SK-N-MC (cell line): ENCODE measurements around the gene NDUFC2.

Source experiments
- DNase-seq: peaks from one replicate; pipeline ENCODE4 v3.0.0-alpha.2; 2011; ENCODE audit warnings: low read depth, low spot score
- H3K27ac ChIP-seq: fragments of 200-600 bp; sonication (generic); 2 replicates; pipeline ENCODE4 v1.5.1; 2016; ENCODE audit warnings: mixed run types
- H3K36me3 ChIP-seq: fragments of 200-600 bp; sonication (generic); 2 replicates; pipeline ENCODE4 v1.6.1; 2017; ENCODE audit warnings: antibody characterized with exemption, low read length, mixed read lengths; ENCODE audit not compliant: insufficient read depth
- H3K4me3 ChIP-seq: fragments of 200-600 bp; sonication (generic); 2 replicates; pipeline ENCODE4 v1.5.1; 2016
- H3K9ac ChIP-seq: fragments of 200-600 bp; sonication (generic); 2 replicates; pipeline ENCODE4 v1.8.0; 2017; ENCODE audit warnings: mixed run types, mixed read lengths; ENCODE audit not compliant: insufficient read length
- H3K9me3 ChIP-seq: fragments of 200-600 bp; sonication (generic); 2 replicates; pipeline ENCODE4 v1.6.1; 2017; ENCODE audit warnings: low read depth, mild to moderate bottlenecking, antibody characterized with exemption, low read length, moderate library complexity, mixed read lengths
- EZH2 ChIP-seq: fragments of 200-600 bp; sonication (generic); IDR thresholded peaks from one replicate; pipeline ENCODE4 v1.6.1; 2017; ENCODE audit warnings: antibody characterized with exemption
- FOXP2 ChIP-seq: optimal IDR thresholded peaks from 2 replicates; pipeline ENCODE3; 2011; ENCODE audit warnings: mild to moderate bottlenecking, moderate library complexity; ENCODE audit not compliant: insufficient read depth; ENCODE audit errors: extremely low read length, control extremely low read depth
- POLR2AphosphoS5 ChIP-seq: IDR thresholded peaks from 2 replicates; pipeline ENCODE4 v1.6.1; 2012; ENCODE audit warnings: mild to moderate bottlenecking, low read depth, low read length, borderline replicate concordance

Gene NDUFC2

DNA sequence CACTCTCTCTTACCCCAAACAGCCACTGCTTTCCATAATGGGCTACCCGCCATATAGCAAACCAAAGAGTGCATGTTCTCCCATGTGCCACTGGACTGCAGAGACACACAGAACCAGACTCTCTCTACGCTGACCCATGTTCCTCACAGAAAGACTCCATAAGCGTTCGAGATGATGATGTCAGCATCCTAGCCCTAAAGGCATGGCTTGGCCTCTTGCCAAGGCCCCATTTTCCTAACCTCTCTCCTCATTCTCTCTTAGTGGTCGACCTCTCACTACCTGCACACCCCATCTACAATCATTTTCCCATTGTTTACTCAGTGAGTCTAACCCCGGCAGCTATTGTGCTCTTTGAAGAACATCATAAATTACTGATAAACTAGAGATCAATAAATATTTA, 4.9 kb downstream of the NDUFC2 start:
- DNase-seq: no peak

DNA sequence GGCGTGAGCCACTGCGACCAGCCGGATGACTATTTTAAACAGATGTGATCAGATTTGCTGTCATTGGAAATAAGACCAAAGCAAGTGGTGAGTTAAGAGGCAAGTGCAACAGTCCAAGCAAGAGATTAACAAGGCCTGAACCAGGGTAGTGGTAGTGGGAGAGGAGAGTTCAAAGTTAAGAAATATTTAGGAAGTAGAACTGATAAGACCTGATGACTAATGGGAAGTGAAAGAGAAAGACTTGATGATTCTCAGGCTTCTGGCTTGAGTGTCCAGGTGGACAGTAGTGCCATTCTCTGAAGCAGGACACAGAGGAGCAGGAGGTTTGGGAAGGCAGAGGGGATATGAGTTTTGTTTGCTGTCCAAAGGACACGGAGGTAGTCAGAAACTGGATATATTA, 7.2 kb downstream of the NDUFC2 start:
- Histone ChIP-seq H3K36me3 (peaks cover 63% of the 10 kb centered on the region), H3K9me3 (no peaks in the 10 kb centered on the region), H3K27ac (no peak overlapping the region), H3K4me3 (no peak overlapping the region), H3K9ac (no peak overlapping the region)
- DNase-seq: no peak
- TF ChIP-seq POLR2AphosphoS5: no peak
- no peak for TF ChIP-seq FOXP2
- no peak for TF ChIP-seq EZH2

More for the DNA sequence above, 4.9 kb downstream of the NDUFC2 start:
- no peak overlapping the region for H3K27ac ChIP-seq
- peaks cover 52% of the 10 kb centered on the region for H3K36me3 ChIP-seq
- TF ChIP-seq EZH2 (no peak), POLR2AphosphoS5 (no peak), FOXP2 (no peak)
- no peak overlapping the region for H3K9ac ChIP-seq
- no peaks in the 10 kb centered on the region for H3K9me3 ChIP-seq
- H3K4me3 ChIP-seq: no peak overlapping the region

DNA sequence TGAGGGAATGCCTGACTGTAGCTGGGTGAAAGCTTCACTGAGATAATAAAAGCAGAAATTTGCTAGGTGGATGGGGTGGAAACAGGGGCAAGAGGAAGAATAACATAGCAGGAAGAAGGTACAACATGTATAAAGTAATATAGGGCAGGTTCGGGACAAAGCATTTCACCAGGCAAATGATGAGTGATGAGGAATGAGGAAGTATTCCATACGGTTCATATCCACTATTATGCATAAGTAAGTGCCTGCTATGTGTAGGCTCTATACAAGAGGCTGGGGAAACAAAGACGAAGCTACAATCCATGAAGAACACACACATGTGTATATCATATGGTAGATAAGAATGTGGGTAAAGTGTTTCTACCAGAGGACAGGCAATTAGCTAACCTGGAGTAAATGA, 7.9 kb downstream of the NDUFC2 start:
- H3K9me3 ChIP-seq: no peaks in the 10 kb centered on the region
- H3K9ac ChIP-seq: no peak overlapping the region
- TF ChIP-seq EZH2 (no peak), POLR2AphosphoS5 (no peak), FOXP2 (no peak)
- no peak overlapping the region for H3K4me3 ChIP-seq
- peaks cover 60% of the 10 kb centered on the region for H3K36me3 ChIP-seq
- no peak for DNase-seq
- no peak overlapping the region for H3K27ac ChIP-seq

DNA sequence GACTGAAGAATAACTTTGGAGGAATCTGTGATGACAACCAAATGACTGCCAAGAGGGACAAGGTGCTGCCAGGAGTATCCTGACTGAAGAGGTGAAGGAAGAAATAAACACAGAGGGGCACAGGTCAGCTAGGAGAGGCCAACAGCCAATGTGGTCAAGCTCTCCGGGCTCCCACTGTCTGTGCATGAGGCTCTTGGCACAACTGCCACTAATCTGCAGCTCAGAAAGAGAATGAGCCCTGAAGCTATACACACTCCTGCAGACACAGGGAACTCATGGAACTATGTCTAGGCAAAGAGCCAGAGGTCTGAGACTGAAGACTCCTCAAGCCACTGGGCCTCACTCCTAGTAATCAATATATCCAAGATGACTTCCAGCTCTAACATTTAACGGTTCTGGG, 9.0 kb downstream of the NDUFC2 start:
- Histone ChIP-seq H3K27ac (no peak overlapping the region; the same call in 1 of the 2 replicates), H3K9ac (no peak overlapping the region), H3K4me3 (no peak overlapping the region), H3K36me3 (peaks cover 53% of the 10 kb centered on the region), H3K9me3 (no peaks in the 10 kb centered on the region)
- TF ChIP-seq FOXP2 (no peak), EZH2 (no peak), POLR2AphosphoS5 (no peak)
- DNase-seq: no peak

DNA sequence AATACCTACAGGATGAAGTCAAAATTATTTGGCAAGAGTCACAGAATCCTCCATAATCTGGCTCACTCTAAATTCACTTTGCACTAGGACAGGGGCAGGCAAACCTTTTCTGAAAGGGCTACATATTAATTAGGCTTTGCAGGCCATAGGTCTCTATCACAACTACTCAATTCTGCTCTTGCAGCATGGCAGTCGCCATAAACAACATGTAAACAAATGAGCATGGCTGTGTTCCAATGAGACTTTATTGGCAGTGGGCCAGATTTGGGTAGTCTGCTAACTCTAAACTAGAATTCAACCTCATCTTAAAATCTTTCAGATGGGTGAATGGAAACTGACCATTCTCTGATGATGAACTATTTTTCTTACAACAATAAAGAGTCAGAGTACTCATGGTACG, 10.2 kb downstream of the NDUFC2 start:
- no peak overlapping the region for H3K27ac ChIP-seq
- TF ChIP-seq FOXP2: no peak
- no peak for TF ChIP-seq POLR2AphosphoS5
- TF ChIP-seq EZH2: no peak
- H3K9ac ChIP-seq: no peak overlapping the region
- DNase-seq: no peak
- H3K36me3 ChIP-seq: peaks cover 47% of the 10 kb centered on the region
- H3K9me3 ChIP-seq: no peaks in the 10 kb centered on the region
- no peak overlapping the region for H3K4me3 ChIP-seq

DNA sequence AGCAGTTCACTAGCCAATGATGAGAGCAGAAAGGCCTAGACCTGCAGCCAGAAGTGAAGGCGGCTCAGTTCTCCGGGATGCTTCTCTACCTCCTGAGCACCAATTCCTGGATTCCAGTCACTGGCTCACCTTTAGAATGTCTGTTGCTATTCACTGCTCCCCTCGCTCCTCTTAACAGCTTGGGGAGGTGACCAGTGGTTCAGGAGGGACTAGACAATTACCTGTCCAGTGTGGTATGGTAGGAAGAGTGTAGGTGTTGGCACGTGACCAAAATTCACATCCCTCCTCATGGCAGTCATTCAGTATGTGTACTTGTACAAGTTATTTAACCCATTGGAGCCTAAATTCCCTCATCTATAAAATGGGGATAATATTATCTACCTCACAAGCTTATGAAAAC, 12.0 kb downstream of the NDUFC2 start:
- DNase-seq: no peak
- Histone ChIP-seq H3K27ac (no peak overlapping the region), H3K36me3 (peaks cover 44% of the 10 kb centered on the region), H3K9ac (no peak overlapping the region), H3K9me3 (no peaks in the 10 kb centered on the region), H3K4me3 (no peak overlapping the region)
- TF ChIP-seq POLR2AphosphoS5 (no peak), EZH2 (no peak), FOXP2 (no peak)

DNA sequence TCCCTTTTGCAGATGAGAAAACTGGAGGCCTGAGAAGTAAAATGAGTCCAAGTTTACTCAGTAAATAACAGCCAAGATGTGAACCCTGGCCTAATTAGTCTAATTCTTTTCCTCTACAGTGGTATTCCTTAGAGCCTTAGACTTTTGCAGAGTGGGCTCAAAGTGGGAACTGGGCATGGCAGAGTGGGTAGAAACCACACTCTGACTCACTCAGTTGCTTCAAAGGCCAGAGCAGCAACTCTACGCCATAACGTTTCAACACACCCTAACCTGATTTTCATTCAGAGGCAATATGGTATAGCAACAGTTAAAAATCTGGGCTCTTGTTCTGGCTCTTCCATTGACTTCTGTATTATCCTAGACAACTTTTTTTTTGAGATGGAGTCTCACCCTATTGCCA, 13.2 kb downstream of the NDUFC2 start:
- TF ChIP-seq EZH2 (no peak), POLR2AphosphoS5 (no peak), FOXP2 (no peak)
- no peak overlapping the region for H3K9ac ChIP-seq
- H3K9me3 ChIP-seq: no peaks in the 10 kb centered on the region
- H3K36me3 ChIP-seq: peaks cover 34% of the 10 kb centered on the region
- H3K27ac ChIP-seq: no peak overlapping the region
- DNase-seq: no peak
- no peak overlapping the region for H3K4me3 ChIP-seq

DNA sequence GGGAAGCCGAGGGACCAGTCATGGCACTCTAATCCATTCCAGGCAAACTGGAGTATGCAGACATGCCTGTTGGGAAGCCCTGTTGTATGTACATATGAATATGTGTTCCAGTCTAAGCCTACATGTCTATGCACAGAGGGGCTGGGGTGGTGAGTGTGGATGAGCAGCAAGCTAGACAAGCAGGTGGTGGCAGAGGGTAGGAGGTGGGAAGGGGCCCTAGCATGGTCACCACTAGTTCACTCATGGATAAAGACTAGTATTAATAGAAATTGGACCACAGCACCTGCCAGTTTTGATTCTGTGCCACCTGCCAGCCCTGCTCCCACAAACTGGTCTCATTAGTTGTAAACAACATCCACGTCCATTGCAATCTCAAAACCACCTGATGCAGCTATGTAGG, 14.5 kb downstream of the NDUFC2 start:
- Histone ChIP-seq H3K36me3 (peaks cover 21% of the 10 kb centered on the region), H3K27ac (no peak overlapping the region), H3K9ac (no peak overlapping the region), H3K4me3 (no peak overlapping the region), H3K9me3 (no peaks in the 10 kb centered on the region)
- TF ChIP-seq FOXP2 (no peak), EZH2 (no peak), POLR2AphosphoS5 (no peak)
- DNase-seq: no peak

DNA sequence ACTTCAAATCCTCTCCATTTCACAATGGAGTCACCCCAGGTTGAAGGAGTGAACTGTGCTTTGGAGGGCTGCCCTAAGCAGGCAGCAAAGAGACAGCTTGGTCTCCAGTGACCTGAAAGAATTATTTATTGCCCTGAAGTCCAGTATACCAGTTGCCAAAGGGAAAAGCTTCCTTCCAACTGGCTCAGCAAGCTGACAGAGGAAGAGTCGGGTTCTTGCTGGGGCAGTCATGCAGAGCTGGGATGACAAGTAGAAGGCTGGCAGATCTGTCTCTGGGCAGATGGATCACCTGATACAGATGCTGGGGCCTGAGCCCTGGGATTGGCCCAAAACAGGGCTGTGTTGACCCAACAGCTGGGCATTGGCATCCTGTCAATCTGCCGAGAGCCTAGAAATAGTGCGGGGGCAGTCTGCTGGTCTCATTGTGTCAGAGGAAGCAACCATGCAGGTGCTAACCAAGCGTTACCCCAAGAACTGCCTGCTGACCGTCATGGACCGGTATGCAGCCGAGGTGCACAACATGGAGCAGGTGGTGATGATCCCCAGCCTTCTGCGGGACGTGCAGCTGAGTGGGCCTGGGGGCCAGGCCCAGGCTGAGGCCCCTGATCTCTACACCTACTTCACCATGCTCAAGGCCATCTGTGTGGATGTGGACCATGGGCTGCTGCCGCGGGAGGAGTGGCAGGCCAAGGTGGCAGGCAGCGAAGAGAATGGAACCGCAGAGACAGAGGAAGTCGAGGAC, 16.1 kb downstream of the NDUFC2 start, which contains the start of gene THRSP:
Gene THRSP (plus strand): TSS at position 422 of the 742 bp plus-strand sequence. CDS start 21 bp downstream, at position 443.
- no peaks in the 10 kb centered on the region for H3K9me3 ChIP-seq
- H3K9ac ChIP-seq: no peak within 1 kb of the TSS
- H3K36me3 ChIP-seq: peaks cover 7% of the 10 kb centered on the region
- TF ChIP-seq FOXP2: no peak
- no peak for TF ChIP-seq POLR2AphosphoS5
- TF ChIP-seq EZH2: no peak
- no peak within 1 kb of the TSS for H3K27ac ChIP-seq
- H3K4me3 ChIP-seq: no peak within 1 kb of the TSS
- no peak for DNase-seq
